NCI-H226 (cell line): ENCODE data around the gene SHROOM3.

ENCODE experiments used
- DNase-seq: peaks from one replicate; pipeline ENCODE4 v3.0.0-alpha.2; 2015

The SHROOM3 gene

DNA sequence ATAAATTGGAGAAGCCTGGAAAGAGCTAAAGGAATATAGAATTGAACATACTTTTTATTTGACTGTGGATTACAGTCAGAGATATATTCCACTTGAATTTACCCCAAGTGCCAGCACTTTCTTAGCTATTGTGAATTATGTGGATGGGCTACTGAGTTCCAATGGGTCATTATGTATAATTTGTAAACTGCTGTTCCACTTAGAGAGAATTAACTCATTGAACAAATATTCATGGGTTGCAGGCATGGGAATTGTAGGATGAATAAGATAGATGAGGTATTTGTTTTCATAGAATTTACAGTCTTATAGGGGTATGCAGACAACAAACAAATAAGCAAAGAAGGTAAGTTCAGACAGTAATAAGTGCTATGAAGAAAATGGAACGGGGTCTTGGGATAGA, 195.7 kb downstream of the SHROOM3 start:
- no peak for DNase-seq

DNA sequence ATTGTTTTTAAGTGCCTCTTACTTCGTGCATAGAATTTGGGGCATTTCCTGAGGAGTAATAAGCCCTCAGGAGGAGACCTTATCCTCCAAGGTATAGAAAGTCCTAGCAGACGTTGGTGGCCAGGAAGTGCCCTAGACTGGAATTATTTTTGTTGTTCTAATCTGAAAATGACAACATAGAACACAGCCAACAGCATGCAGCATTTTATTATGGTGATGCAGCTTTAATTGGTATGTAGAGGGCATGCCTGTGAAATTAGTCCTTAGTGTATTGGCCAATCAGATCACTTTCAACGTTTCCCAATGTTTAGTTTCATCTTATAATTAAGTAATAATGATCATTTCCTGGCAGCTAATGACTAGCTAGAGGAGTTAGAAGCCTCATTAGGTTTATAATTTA, 199.2 kb downstream of the SHROOM3 start:
- DNase-seq = no peak

DNA sequence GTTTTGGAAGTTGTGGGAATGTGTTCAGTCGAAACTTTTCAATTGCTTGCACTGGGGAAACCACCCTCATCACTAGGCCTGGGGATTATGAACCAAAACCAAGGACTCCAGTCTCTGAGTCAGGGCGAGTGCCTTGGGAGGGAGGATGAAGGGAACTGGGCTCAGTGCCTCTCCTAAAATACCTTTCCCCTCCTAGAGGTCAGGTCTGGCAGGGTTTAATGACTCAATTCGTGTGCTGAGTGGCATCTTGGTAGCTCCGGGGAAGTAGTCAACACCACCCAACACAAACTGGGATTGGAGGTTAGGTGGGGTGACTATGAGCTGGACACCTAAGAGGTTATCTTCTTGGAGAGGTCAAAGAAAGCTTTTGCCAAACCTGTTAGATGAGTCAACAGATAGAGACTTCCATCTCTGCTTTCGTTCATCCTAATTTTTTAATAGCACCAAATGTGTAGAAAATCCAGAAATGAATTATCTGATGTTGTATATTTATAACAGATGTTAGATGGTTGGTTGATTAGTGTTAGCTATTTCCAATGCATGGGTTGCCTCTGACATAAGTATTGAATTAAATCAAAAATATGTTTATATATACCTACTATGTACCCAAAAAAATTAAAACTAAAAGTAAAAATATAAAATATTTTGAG, 202.8 kb downstream of the SHROOM3 start:
- DNase-seq = peak; percentile 74

DNA sequence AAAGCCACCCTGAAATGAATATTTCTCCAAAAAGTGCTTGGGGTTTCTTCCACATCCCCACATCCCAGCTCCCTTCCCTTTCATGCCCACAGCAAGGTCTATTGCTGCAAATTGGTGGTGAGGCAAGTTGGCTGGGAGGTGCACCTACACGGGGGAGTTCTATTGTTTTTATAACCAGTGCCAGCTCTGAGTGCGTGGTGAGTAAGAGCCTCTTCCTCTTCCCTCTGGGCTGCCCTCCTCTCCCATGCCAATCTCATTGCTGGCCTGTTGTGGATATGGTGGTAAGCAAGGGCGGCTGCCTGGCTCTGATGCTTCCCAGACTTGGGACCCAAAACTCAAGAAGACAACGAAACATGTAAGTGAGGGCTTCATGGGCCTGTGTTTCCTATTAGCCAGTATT, 204.3 kb downstream of the SHROOM3 start:
- peak; percentile 86 for DNase-seq

DNA sequence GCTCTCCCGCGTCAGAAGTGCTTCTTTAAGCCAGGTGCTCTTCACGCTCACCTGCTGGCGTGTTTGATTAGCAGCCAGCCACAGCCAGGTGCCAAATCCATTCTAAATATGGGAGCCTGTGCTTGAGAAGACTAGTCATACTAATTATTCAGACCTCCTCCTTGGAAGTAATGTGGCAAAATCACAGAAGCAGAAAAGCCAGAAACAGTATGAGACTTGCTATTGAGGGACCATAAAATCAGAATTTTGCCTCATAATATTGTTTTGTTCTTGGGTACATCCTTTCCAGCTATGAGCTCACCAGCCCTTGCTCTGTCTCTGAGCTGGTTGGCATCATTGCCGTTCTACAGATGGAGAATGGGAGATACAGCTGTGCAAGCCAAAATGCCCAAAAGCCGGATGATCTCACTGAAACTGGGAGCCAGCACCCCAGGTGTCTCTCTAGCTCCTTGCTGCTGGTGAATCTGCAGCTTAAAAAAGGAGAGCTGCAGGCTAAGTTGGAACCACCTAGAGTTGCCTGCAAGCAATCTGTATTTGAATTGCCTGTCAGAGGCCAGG, 205.4 kb downstream of the SHROOM3 start:
- no peak for DNase-seq

DNA sequence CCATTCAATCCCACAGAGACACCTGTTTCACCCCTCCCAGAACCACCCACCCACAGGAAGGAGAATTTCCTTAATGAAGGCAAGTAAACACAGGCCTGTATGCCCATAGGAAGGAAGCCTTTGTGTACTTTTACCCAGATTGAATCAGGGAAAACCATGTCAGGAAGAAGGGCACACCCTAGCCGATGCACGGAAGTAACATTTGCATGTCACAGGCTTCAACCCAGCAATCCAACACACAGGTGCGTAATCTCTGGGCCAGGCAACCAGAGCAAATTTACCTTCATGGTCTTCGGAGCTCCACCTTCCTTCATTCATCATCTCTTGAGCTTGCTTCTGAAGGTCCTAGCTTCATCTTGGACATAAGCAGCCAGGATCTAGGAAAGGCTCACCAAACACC, 206.3 kb downstream of the SHROOM3 start:
- no peak for DNase-seq

DNA sequence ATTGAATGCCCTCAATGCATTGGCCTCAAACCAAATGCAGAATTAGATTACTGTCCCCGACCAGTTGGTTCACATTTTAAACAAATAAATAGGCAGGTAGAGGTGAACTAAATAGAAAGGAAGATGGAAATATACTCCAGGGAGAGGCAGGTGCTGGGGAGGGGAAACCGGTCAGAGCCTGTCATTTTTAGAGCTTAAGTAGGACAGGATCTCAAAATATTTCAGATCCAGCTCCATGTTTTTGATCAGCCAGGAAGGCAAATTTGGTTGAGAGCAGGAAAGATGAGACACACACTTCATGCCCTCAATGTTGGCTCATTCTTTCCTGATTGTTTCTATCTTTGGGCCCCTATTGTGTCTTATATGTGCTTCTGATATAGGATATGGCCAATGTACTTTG, 206.7 kb downstream of the SHROOM3 start:
- no peak for DNase-seq

DNA sequence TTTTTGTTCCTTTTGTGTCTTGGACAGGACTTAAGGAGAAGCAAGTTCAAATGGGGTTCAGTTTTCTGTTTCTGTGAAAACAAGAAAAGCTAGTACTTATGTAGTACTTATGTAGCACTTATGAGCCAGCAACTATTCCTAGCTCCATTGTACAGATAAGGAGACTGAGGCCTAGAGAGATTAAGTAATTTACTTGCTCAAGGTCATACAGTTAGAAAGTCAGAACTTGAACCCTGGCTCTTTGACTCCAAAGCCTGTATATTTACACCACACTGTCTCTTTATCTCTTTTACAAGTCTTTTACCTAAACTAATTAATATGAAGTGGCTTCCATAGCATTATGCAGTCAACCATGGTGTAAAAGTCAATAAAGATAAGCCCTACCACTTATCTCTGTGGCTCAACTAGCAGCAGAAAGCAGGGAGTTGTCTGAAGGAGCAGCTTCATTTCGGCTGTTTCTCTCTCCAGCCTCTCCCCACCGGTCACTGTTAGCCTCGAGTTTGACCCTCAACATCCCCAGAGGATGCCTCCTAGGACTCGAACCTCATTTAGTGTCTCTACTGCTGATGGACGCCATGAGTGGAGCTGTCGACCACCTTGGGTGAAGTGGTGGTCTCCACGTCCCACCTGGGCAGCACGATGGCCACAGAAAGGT, 209.9 kb downstream of the SHROOM3 start:
- DNase-seq = no peak

DNA sequence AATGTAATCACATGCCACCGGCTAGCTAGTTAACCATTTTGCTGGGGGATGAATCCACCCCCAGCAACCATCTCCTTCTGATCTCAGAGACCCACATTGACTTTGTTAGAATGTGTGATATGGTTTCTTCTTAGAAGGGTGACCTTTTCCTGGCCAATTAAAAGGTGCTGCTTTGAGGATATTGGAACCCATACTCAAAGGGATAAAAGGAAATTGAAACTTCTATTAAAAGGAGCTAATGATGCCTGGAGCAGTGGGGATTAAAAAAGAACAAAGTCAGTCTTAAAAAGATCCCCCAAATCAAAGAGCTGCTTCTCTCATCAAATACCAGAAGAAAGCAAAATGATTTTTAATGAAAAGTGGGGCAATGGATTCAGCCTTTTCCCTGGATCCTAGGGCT, 214.1 kb downstream of the SHROOM3 start:
- no peak for DNase-seq

DNA sequence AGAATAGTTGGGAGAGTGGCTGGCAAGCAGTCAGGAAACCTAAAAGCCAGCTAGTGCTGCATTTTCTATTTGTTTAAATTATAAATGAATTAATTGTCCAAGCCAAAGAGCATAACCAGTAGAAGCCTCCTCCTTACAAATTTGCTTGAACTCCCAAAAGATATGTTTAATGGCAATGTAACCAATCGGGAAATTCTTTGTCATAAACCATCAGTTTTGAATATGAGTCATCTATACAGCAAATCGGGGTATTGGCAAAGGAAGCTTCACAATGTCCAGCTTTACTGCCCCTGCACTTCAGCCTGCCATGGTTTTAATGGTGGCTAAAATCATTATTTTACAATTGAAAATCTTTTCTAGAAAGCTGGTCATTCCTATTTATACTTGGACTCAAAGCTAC, 216.6 kb downstream of the SHROOM3 start:
- DNase-seq = no peak

DNA sequence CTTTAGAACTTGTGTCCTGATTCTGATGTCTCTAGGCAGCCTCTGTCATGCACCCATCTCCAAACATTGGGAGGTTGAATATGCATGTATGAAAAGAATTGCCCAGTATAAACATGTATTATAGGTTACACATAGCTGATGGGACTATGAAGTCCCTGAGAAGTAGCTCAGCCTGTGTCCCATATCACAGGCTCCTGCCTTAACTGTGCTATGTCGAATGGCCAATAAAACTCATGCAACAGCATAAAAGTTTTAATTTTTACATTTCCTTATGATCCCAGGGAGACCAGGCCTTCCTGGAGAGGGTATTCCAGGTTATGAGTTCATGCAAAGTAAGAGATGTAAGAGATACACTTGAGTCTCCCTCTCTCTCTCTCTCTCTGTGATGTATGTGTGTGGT, 217.4 kb downstream of the SHROOM3 start:
- DNase-seq = no peak

DNA sequence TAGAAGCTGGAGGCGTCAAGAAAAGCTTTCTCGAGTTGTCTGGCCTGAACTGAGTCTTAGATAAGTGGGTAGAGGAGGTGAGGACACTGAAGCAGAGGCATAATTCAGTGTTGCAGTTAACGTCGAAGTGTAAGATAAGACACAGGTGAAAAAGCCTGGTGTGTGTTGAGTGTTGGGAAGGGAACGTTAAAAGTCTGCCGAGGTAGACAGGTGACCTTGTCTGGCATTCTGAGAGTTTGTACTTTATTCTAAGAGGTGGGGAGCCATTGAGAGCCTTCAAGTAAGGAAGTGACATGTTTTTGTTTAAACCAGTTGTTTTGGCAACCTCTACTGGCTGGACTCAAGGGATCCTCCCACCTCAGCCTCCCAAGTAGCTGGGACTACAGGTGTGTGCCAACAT, 219.1 kb downstream of the SHROOM3 start:
- DNase-seq = no peak

DNA sequence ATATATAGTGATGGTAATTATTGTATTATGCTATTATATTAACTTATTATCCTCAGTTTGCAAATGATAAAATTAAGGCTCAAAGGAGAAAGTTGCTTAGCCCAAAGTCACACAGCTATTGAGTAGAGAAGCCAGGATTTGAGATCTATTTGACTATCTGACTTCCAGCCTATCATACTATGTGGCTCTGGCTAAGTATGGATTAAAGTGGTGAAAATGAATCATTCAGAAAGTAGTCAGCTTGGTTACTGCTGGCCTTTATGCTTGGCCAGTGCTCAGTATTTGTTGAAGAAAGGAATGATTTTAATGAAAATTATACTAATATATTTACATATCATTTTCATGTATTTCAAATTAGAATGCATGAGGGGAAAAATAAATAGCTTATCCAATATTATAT, 219.8 kb downstream of the SHROOM3 start:
- no peak for DNase-seq

DNA sequence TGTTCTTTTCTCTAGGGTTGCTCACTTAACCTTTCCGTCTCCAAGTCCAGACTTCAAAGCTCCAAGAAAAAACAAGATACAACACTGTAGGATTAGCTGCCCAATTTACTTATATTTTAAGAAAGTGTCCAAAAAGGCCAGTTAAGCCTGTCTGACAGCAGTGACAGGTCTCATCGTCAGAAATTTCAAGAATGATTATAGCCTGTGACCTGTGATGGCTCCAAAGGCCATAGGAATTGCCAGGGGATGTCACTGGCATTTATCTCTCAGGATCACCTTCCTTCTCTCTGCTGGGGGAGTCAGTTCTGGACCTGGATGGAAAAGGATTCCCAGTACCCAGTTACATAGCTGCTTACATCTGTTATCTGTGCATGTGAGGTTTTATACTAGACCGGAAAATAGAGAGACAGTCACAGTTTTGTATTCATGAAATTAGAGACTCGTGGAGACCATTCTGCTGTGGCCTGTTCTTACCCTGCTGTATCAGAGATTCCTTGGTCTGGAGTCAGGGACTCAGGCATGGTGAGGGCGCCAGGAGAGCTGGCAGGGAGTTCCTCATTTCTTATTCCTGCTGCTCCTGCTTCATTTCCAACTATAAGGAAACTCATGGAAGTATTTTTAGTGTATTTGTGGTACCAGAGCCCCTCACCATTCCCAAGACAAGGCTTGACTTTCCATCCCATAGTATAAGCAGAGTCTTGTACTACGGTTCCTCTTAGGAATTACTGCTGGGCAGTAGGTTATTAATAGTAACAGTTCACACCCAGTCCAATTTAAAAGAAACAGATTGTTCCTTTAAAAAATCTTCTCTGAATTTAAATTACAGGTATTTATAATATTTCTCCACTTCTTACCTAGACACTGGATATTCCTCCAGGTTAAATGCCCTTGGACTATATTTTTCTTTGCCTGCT, 220.8 kb downstream of the SHROOM3 start:
- no peak for DNase-seq

DNA sequence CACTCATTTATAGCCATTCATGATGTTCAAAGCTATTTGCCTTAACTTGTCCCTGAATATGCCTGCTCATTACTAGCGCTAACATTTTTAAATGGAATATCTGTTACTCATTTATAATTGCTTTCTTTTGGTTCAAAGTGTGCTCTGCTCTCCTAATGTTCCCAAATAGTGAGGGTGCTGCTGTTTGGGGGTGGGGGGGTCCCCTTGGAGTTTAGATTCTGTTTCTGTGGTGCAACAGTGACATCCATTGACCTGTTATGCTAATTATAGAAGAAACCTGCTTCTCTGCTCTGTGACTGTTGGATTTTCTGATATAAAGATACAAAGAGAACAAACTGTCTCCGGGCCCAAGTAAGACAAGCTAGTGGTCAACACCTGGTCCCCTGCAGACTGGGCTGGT, 222.4 kb downstream of the SHROOM3 start:
- DNase-seq = no peak

DNA sequence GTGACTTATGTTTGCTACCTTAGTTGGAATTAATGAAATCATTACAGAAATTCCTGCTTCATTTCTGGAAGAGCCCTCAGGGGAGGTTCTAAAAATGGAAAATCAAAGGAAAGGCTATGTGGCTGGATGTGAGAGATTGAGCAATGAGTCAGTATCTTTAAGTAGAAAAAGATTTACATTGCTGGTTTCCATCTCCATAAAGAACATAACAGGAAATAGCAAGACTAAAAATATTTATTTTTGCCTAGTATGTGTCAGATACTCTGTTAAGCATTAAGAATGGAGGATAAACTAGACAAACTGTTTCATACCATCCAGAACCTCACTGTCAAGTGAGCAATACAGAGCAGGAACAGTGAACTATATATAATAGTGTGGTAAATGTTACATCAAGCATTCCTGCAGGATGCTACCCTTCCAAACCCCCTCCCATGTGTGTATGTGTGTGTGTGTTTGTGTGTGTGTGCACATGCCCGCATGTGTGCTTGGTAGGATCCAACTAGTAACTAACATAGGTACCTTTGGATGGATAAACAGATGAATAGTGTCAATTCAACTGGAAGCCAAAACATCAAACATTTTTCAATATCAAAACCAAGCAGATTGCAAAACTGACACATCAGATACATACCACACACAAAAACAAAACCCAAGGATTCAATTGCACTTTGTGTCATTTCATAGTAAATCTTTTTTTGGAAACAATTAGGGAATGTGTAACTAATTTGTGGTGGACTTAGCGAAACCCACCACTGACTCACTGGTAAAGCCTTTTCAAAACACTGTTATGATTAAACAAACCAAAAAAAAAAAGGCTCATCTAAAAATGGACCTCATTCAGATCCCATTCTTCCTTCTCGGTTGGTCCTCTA, 223.4 kb downstream of the SHROOM3 start:
- DNase-seq = peak; percentile 49

DNA sequence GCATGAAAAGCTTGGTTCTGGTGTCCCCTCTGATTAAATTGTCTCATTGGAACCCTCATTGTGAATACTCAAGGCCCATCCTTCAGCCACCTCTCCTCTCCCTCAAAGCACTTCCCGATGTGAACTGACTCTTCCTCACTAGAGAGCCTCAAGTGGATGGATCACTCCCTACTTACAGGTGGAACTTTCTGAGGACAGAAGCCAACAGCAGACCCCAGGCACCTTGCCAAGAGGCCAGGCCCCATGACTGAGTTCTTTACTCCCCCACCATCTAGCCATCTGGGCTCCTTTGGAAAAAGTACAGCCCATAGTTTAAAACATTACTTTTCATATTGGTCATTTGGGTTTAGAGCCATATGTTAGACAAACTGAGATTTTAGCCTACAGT, 224.1 kb downstream of the SHROOM3 start:
- DNase-seq = no peak

DNA sequence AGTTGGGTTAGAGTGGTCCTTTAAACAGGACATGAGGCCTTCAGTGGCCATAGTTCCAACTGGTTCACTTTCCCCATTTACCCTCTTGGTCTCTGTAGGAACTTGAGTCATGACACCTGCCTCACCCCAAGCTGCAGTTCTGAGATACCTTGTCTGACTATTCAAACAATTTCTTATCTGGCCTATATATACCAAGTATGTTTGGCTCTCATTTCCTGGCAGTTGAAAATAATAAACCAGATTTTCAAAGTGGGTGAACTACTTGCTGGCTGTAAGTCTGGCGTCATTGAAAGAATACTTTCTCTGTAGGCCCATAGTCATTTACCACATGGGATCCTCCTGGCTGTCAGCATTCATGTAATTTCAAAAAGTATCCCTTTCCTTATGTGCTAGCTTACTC, 228.8 kb downstream of the SHROOM3 start:
- DNase-seq = peak; percentile 59

DNA sequence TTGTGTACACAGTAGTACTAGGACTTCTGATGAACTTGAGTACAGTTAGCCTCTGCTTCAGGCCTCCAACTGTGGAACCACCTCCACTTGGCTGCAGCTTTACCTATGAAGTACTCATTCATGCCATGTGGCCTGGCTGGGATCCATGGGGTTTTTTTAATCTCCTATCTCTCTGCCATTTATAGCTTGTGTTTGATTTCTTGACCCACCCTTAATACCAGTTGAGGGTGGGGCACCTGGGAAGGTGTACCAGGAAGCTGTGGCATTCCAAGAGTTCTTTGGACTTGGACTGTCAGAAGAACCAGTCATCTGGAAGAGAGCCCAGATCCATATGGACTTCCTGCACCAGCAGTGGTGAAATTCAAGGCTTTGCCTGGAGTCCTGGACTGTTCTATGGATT, 230.1 kb downstream of the SHROOM3 start:
- DNase-seq = peak; percentile 96

DNA sequence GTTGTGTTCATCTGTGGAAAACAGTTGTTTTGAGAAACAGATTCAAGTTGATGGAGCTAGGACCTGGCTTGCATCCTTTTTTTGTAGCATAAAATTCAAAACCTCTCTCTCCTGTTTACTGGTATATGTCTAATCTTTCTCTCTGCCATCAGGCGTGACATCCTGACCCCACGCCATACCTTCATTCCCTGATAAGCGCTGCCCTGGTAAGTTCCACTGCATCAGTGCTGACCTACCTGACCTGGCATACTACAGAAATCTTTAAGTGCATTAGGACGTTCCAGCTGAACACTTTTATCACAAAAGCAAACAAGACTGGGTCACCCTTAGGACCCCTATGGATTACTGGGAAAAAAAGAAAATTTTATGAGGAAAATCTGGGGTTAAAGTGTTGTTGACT, 230.7 kb downstream of the SHROOM3 start:
- DNase-seq = no peak

DNA sequence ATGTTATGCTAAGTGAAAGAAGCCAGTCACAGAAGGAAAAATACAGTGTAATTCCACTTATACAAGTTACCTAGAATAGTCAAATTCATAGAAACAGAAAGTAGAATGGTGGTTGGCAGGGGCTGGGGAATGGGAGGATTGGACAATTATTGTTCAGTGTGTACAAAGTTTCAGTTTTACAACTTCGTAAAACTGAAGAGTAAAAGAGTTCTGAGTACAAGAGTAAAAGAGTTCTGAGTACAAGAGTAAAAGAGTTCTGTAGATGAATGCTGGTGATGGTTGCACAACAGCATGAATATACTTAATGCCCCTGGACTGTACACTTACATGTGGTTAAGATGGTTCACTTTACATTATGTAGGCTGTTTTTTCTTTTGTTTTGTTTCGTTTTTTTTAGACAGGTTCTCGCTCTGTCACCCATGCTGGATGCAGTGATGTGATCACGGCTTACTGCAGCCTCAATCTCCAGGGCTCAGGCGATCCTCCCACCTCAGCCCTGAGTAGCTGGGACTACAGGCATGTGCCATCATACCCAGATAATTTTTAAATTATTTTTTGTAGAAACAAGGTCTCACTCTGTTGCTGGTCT, 232.0 kb downstream of the SHROOM3 start:
- no peak for DNase-seq

DNA sequence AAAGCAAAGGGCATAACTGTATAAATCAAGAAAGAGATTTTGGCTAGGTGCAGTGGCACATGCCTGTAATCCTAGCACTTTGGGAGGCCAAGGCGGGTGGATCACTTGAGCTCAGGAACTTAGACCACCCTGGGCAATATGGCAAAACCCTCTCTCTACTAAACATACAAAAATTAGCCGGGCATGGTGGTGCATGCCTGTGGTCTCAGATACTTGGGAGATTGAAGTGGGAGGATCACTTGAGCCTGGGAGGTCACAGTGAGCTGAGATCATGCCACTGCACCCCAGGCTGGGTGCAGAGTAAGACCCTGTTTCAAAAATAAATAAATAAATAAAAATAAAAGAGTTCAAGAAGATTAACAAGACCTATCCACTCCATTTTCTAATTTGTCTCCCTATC, 235.6 kb downstream of the SHROOM3 start:
- no peak for DNase-seq
